HG02870 (cell line): ENCODE results near the gene EIF4G2.

ENCODE experiments used
- ATAC-seq: cut with Tn5 transposase; IDR thresholded peaks from one replicate; pipeline ENCODE4 v1.9.1; 2021; ENCODE audit warnings: mild to moderate bottlenecking, moderate library complexity; ENCODE audit not compliant: unreplicated experiment

EIF4G2 gene

GRCh38 chr11:10809373-10810160 lies 841 bp upstream of the EIF4G2 start:
- ATAC-seq, result peak; percentile 4

- no peak for ATAC-seq
Measured at GRCh38 chr11:10808235-10808552, 532 bp downstream of the EIF4G2 start.

GRCh38 chr11:10807493-10808234 lies 1.1 kb downstream of the EIF4G2 start:
- no peak for ATAC-seq

DNA sequence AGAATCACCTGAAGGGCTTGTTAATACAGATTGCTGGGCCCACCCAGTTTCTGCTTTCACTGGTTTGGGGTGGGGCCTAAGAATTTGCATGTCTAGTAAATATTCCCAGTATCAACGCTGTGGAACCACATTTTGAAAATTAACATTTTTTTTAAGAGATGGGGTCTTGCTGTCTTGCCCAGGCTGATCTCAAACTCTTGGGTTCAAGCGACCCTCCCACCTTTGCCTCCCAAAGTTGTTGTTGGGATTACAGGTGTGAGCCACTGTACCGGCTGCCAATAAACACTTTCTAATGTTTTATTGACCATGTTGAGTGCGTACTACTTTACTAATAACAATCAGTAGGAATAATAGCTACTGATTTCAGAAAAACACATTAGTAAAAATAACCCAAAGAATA lies 2.5 kb downstream of the EIF4G2 start:
- ATAC-seq, result no peak

- ATAC-seq, result no peak
Measured at GRCh38 chr11:10805741-10806140, 3.0 kb downstream of the EIF4G2 start.

GRCh38 chr11:10803676-10804075 lies 5.0 kb downstream of the EIF4G2 start:
- no peak for ATAC-seq

DNA sequence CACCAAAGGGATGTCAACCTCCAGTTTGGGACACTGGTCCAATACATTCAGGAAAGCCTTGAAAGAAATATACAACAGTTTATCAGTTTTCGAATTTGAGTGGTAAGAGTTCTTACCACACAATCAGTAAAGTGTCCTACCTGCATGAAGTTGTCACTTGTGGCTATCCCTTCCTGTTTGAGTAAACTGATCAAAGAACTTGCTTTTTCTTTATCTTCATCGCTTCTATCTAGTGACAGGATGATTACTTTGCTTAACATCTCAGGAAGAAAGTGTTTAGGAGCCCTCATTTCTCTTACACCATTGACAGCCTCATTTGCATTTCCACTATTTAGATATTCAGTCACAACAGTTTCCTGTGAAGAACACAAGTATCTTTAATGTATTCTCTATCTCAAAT lies 8.4 kb downstream of the EIF4G2 start:
- no peak for ATAC-seq

- no peak for ATAC-seq
Measured at GRCh38 chr11:10798330-10798928, 10.3 kb downstream of the EIF4G2 start.

GRCh38 chr11:10797531-10797930 lies 11.2 kb downstream of the EIF4G2 start:
- ATAC-seq, result no peak

- ATAC-seq, result no peak
Measured at GRCh38 chr11:10797001-10797400, 11.7 kb downstream of the EIF4G2 start.

DNA sequence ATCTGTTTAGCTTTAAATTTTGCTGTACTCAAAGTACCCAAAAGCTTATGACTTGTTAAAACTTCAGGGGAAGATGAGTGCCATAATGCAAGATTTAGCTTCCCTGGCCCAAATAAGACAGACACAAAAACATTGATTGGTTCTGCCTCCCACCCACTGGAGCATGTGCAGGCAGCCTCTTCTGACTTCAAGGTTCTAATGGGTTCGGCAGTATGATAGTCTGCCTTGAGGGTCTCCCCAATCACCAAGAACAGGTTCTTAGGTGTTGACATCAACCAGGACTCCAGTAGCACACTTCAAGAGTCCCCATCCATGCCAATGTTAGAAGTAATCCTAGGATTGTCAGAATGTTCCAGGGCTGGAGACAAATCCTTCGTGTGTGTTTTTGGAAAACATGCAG lies 12.5 kb downstream of the EIF4G2 start:
- ATAC-seq, result no peak

- ATAC-seq, result no peak
Measured at GRCh38 chr11:10793470-10794255, 15.1 kb downstream of the EIF4G2 start.

DNA sequence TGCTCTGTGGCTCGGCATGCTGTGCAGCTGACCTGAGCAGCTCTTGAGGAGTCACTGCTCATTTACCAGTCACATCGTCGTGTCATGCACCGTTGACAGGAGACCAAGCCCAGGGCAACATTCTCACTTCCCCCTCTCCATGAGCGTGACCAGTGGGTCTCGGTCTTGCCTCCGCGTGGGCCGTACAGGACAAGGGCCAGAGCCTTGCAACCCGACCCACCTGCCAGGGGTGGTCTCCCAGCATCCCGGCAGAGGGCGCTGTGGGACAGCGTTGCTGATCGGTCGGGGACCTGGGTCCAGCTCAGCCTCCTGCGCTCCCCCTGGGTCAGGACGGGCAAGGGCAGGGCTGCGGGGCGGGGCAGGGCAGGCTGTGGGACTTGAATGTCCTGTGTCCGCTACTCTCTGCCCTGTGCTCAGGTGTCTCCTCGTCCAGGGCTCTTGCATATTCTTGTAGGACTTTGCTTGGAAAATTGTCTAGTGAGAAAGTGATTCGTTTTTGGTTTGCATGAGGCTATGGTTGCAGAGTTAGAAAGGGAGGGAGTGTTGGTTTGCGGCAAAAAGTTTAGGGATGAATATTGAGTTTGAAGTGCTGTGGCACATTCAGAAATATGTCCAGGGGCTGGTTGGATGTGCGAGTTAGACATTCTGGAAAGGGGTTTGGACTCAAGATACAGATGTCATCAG lies 16.2 kb downstream of the EIF4G2 start:
- peak; percentile 93 for ATAC-seq

DNA sequence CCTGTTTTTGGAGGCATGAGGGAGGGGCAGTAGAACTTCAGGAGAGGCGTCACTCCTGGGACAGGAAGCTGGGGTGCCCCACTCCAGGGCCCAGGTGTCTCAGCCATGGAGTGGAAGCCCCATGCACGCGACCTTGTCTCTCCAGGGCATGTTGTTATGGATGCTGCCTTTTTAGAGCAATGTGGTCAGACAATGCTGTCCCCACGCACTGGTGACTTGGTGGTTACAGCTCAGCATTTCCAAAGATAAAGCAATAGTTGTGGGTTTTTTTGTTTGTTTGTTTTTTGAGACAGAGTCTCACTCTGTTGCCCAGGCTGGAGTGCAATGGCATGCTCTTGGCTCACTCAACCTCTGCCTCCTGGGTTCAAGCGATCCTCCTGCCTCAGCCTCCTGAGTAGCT lies 22.3 kb downstream of the EIF4G2 start:
- ATAC-seq, result no peak

GRCh38 chr11:10785146-10785474 lies 23.6 kb downstream of the EIF4G2 start:
- no peak for ATAC-seq

DNA sequence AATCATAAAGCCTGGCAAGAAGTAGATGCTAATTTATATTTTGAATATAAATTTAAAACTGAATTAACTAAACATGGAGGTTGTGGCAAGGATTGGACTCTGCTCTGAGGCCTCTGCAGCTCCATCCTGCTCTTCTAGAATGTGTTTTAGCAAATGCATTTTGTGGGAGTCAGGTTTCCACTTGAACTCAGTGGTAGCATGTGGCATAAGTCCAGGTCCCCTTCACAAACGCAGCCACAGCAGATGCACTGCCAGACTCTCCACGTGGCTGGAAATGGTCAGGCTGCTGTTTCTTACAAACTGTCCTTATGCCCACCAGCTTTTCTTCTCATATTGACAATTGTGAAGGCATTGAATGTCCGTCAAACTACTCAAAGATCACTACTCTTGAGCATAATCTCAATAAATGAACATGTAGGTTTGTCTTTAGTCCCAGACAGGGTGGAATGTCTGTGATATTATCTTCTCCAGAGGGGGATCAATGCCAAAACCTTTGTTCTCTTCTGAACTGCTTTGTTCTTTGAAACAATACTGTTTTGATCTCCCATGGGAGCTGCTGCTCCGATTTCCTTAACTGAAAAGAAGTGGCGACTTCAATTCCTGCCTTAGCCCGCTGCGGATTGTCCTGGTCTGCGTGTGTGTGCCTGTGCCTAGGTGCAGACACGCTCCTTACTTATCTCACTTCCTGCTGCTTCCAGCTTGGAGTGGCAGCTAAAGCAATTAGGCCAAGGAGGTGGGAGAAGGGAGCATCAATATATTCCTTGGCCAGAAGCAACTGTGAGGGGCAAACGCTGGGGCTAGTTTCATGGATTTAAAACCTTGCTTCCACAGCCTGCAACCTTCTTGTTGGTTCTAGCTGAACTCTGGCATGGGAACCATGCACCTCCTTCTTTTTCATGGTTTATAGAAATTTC lies 24.2 kb downstream of the EIF4G2 start:
- ATAC-seq, result no peak

- no peak for ATAC-seq
Measured at GRCh38 chr11:10780040-10780439, 28.7 kb downstream of the EIF4G2 start.

GRCh38 chr11:10779086-10779485 lies 29.6 kb downstream of the EIF4G2 start:
- ATAC-seq, result no peak

GRCh38 chr11:10778217-10778970 lies 30.3 kb downstream of the EIF4G2 start:
- no peak for ATAC-seq
